Peyer's patch (tissue), 4 donors: ENCODE measurements around the gene PLCE1.

Source experiments
- POLR2A ChIP-seq, 2 donors: fragments of 450-650 bp; IDR thresholded peaks; one replicate each; pipeline ENCODE4 v1.5.1; 2017; ENCODE audit warnings: antibody characterized with exemption in 2 of 2, mild to moderate bottlenecking in 2 of 2, moderate library complexity in 2 of 2
- TF ChIP-seq, protein P1 (sequence below), 6 experiments: fragments of 450-650 bp in 4 of 6; fragments of 200-600 bp in 2 of 6; sonication (generic) in 1 of 6; IDR thresholded peaks; one replicate each; pipeline ENCODE4 v1.5.1; 2017 to 2019; ENCODE audit warnings: antibody characterized with exemption in 6 of 6, mild to moderate bottlenecking in 3 of 6, moderate library complexity in 1 of 6

DNA sequence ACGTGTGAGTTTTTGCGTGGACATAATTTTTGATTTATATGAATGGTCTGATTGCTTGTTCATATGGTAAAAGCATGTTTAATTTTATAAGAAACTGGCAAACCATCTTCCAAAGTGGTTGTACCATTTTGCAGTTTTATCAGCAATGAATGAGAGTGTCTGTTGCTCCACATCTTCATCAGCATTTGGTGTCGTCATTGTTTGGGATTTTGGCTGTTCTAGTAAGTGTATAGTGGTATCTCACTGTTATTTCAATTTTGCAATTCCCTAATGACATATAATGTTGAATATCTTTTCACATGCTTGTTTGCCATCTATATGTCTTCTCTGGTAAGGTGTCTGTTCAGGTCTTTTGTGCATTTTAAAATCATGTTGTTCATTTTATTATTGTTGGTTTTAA is 13.2 kb upstream of the PLCE1 start:
- TF ChIP-seq, protein P1, sequence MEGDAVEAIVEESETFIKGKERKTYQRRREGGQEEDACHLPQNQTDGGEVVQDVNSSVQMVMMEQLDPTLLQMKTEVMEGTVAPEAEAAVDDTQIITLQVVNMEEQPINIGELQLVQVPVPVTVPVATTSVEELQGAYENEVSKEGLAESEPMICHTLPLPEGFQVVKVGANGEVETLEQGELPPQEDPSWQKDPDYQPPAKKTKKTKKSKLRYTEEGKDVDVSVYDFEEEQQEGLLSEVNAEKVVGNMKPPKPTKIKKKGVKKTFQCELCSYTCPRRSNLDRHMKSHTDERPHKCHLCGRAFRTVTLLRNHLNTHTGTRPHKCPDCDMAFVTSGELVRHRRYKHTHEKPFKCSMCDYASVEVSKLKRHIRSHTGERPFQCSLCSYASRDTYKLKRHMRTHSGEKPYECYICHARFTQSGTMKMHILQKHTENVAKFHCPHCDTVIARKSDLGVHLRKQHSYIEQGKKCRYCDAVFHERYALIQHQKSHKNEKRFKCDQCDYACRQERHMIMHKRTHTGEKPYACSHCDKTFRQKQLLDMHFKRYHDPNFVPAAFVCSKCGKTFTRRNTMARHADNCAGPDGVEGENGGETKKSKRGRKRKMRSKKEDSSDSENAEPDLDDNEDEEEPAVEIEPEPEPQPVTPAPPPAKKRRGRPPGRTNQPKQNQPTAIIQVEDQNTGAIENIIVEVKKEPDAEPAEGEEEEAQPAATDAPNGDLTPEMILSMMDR (IDR thresholded peaks at IDR 0.05): no peak
- TF ChIP-seq POLR2A (IDR thresholded peaks at IDR 0.05): no peak
